Measurements from ENCODE around the gene CACNA2D4.

CACNA2D4 gene

GRCh38 chr12:1924996-1925683 lies 6.7 kb upstream of the CACNA2D4 start:
- Histone ChIP-seq H3K4me3 (ENCODE audit: low read length) (no peak overlapping the region), H4K20me1 (ENCODE audit: insufficient read depth, low read length) (no peaks in the 10 kb centered on the region), H3K4me2 (ENCODE audit: low read depth, low read length) (no peak overlapping the region), H3K9me3 (replicated peaks; ENCODE audit: insufficient read depth, low read length) (no peaks in the 10 kb centered on the region), H3F3A (ENCODE audit: insufficient read depth, low read length) (no peaks in the 10 kb centered on the region), H3K9ac (ENCODE audit: low read length) (no peak overlapping the region), H3K4me1 (ENCODE audit: low read length) (no peaks in the 10 kb centered on the region), H3K36me3 (replicated peaks; ENCODE audit: insufficient read depth, low read length) (no peaks in the 10 kb centered on the region), H3K27me3 (replicated peaks; ENCODE audit: insufficient read depth, low read length) (peaks cover 27% of the 10 kb centered on the region), H3K9me2 (replicated peaks; ENCODE audit: insufficient read depth, low read length) (no peaks in the 10 kb centered on the region), H2AFZ (ENCODE audit: low read length) (no peak overlapping the region), H3K79me2 (ENCODE audit: low read length) (no peaks in the 10 kb centered on the region), H3K27ac (ENCODE audit: low read length) (no peak overlapping the region)
- TF ChIP-seq EZH2phosphoT487 (IDR thresholded peaks at IDR 0.05; ENCODE audit: low read length) (no peak), EZH2 (optimal IDR thresholded peaks at IDR 0.05; ENCODE audit: low read depth, low read length) (no peak), CTCF (IDR thresholded peaks at IDR 0.05; ENCODE audit: low read length) (no peak)
- DNase-seq, result no peak

GRCh38 chr12:1922985-1923384 lies 4.5 kb upstream of the CACNA2D4 start:
- Histone ChIP-seq H3K36me3 (replicated peaks; ENCODE audit: insufficient read depth, low read length) (no peaks in the 10 kb centered on the region), H2AFZ (ENCODE audit: low read length) (no peak overlapping the region), H3K9me3 (replicated peaks; ENCODE audit: insufficient read depth, low read length) (no peaks in the 10 kb centered on the region), H3K9ac (ENCODE audit: low read length) (no peak overlapping the region), H3K79me2 (ENCODE audit: low read length) (no peaks in the 10 kb centered on the region), H3K27me3 (replicated peaks; ENCODE audit: insufficient read depth, low read length) (peaks cover 16% of the 10 kb centered on the region), H3K4me1 (ENCODE audit: low read length) (no peaks in the 10 kb centered on the region), H3K9me2 (replicated peaks; ENCODE audit: insufficient read depth, low read length) (no peaks in the 10 kb centered on the region), H3K4me2 (ENCODE audit: low read depth, low read length) (no peak overlapping the region), H3K27ac (ENCODE audit: low read length) (no peak overlapping the region), H3K4me3 (ENCODE audit: low read length) (no peak overlapping the region), H3F3A (ENCODE audit: insufficient read depth, low read length) (no peaks in the 10 kb centered on the region), H4K20me1 (ENCODE audit: insufficient read depth, low read length) (no peaks in the 10 kb centered on the region)
- no peak for DNase-seq
- TF ChIP-seq EZH2phosphoT487 (IDR thresholded peaks at IDR 0.05; ENCODE audit: low read length), result no peak
- TF ChIP-seq CTCF (IDR thresholded peaks at IDR 0.05; ENCODE audit: low read length), result no peak
- TF ChIP-seq EZH2 (optimal IDR thresholded peaks at IDR 0.05; ENCODE audit: low read depth, low read length), result no peak

GRCh38 chr12:1922075-1922709 lies 3.7 kb upstream of the CACNA2D4 start:
- Histone ChIP-seq H3K9ac (ENCODE audit: low read length) (no peak overlapping the region), H4K20me1 (ENCODE audit: insufficient read depth, low read length) (no peaks in the 10 kb centered on the region), H3F3A (ENCODE audit: insufficient read depth, low read length) (no peaks in the 10 kb centered on the region), H3K4me3 (ENCODE audit: low read length) (no peak overlapping the region), H3K79me2 (ENCODE audit: low read length) (no peaks in the 10 kb centered on the region), H3K9me3 (replicated peaks; ENCODE audit: insufficient read depth, low read length) (no peaks in the 10 kb centered on the region), H3K27ac (ENCODE audit: low read length) (no peak overlapping the region), H3K9me2 (replicated peaks; ENCODE audit: insufficient read depth, low read length) (no peaks in the 10 kb centered on the region), H2AFZ (ENCODE audit: low read length) (no peak overlapping the region), H3K4me2 (ENCODE audit: low read depth, low read length) (no peak overlapping the region), H3K27me3 (replicated peaks; ENCODE audit: insufficient read depth, low read length) (peaks cover 17% of the 10 kb centered on the region), H3K36me3 (replicated peaks; ENCODE audit: insufficient read depth, low read length) (no peaks in the 10 kb centered on the region), H3K4me1 (ENCODE audit: low read length) (no peaks in the 10 kb centered on the region)
- DNase-seq, result no peak
- TF ChIP-seq CTCF (IDR thresholded peaks at IDR 0.05; ENCODE audit: low read length) (no peak), EZH2 (optimal IDR thresholded peaks at IDR 0.05; ENCODE audit: low read depth, low read length) (no peak), EZH2phosphoT487 (IDR thresholded peaks at IDR 0.05; ENCODE audit: low read length) (no peak)
